ENCODE results near the gene PRCC.

The PRCC gene

DNA sequence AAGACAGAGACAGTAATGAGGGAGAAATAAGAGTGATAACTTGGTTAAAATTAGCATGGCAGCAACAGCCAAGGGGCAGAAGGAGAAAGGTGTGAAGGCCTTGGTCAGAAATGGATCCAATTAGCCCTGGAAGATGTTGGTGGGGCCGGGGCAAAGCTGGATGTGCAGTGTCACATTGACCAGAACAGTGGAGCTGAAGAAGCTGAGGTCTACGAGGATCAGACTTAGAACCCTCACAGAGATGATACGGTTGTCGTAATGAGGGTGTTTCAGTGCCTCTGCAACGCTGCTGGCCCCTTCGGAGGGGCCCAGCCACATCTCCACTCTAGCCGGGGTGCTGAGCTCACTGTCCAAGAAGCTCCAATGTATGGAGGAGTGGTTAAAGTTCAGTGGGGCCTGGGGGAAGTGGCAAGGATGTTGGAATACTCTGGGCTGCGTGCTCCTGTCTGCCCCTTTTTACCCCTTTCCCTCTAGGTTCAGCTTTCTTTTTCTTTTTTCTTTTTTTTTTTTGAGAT lies 35.1 kb downstream of the PRCC start:
- Histone ChIP-seq H3K36me3 (ENCODE audit: control insufficient read depth in 1 of 2, insufficient read depth in 2 of 2, low read length in 2 of 2) (peaks cover 23 to 36% of the 10 kb centered on the region in 2 donors), H3K9me3 (ENCODE audit: control insufficient read depth in 1 of 2, low read length in 2 of 2) (no peaks in the 10 kb centered on the region), H3K27me3 (ENCODE audit: low read depth, low read length) (no peaks in the 10 kb centered on the region), H3K27ac (ENCODE audit: low read length) (no peak overlapping the region), H3K4me1 (ENCODE audit: control insufficient read depth in 1 of 2, insufficient read depth in 2 of 2, low read length in 2 of 2) (peaks cover 6 to 27% of the 10 kb centered on the region in 2 donors), H3K4me3 (ENCODE audit: low read depth in 1 of 2, low read length in 2 of 2) (no peak overlapping the region)

DNA sequence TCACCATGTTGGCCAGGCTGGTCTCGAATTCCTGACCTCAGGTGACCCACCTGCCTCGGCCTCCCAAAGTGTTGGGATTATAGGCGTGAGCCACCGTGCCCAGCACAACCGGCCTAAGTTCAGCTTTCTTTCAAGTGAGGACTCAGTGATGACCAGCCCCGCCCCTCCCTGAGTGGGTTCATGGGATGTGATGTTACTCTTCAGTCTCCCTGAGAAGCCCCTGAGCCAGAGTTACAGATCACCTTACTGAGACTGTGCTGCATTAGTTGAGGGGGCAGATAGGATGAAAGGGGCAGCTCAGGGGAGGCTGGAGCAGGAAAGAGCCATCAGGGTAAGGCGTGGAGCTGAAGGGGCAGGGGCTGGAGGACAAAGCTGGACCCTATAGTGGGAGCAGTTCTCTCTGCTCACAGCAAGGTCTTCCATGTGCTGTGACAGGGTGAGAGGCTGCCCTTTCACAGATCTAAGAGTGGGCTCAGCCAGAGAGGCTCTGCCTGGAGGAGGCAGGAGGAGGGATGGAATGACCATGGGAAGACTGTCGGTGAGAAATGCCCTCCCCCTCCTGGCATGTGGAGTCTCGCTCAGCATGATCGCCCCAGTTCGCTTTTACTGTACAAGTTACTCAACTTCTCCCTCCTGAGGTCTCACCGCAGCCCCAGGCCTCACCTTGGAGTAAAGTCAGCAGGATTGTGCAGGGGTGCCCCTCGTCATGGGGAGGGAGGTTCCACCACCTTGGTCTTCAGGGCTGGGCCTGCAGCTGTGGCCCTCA lies 35.9 kb downstream of the PRCC start:
- no peaks in the 10 kb centered on the region for H3K9me3 ChIP-seq (ENCODE audit: control insufficient read depth in 1 of 2, low read length in 2 of 2)
- H3K36me3 ChIP-seq (ENCODE audit: control insufficient read depth in 1 of 2, insufficient read depth in 2 of 2, low read length in 2 of 2) = peaks cover 15 to 28% of the 10 kb centered on the region in 2 donors
- H3K27ac ChIP-seq (ENCODE audit: low read length) = no peak overlapping the region
- H3K4me1 ChIP-seq (ENCODE audit: control insufficient read depth in 1 of 2, insufficient read depth in 2 of 2, low read length in 2 of 2) = peaks cover 6 to 27% of the 10 kb centered on the region in 2 donors
- H3K27me3 ChIP-seq (ENCODE audit: low read depth, low read length) = no peaks in the 10 kb centered on the region
- no peak overlapping the region for H3K4me3 ChIP-seq (ENCODE audit: low read depth in 1 of 2, low read length in 2 of 2)

DNA sequence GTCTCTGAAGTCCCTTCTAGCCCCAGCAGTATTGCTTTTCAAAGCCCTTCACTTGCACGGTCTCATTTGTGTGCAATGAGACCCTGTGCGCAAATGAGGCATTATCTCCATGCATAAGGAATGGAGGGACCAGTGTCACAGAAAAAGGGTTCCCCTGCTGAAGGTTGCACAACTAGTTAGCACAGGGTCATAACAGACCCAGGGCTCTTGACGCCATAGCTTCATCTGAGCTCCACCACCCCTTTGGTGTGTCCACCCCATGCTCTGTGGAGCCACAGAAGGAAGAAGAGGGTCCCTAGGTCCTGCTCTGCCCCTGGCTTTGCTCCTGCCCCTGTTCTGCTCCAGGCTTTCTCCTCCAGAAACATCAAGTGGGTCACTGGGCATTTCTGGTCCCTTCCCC lies 36.7 kb downstream of the PRCC start:
- H3K9me3 ChIP-seq (ENCODE audit: control insufficient read depth in 1 of 2, low read length in 2 of 2) = no peaks in the 10 kb centered on the region
- peaks cover 6 to 27% of the 10 kb centered on the region in 2 donors for H3K4me1 ChIP-seq (ENCODE audit: control insufficient read depth in 1 of 2, insufficient read depth in 2 of 2, low read length in 2 of 2)
- no peaks in the 10 kb centered on the region for H3K27me3 ChIP-seq (ENCODE audit: low read depth, low read length)
- peaks cover 14 to 22% of the 10 kb centered on the region in 2 donors for H3K36me3 ChIP-seq (ENCODE audit: control insufficient read depth in 1 of 2, insufficient read depth in 2 of 2, low read length in 2 of 2)
- H3K27ac ChIP-seq (ENCODE audit: low read length) = no peak overlapping the region
- H3K4me3 ChIP-seq (ENCODE audit: low read depth in 1 of 2, low read length in 2 of 2) = no peak overlapping the region

DNA sequence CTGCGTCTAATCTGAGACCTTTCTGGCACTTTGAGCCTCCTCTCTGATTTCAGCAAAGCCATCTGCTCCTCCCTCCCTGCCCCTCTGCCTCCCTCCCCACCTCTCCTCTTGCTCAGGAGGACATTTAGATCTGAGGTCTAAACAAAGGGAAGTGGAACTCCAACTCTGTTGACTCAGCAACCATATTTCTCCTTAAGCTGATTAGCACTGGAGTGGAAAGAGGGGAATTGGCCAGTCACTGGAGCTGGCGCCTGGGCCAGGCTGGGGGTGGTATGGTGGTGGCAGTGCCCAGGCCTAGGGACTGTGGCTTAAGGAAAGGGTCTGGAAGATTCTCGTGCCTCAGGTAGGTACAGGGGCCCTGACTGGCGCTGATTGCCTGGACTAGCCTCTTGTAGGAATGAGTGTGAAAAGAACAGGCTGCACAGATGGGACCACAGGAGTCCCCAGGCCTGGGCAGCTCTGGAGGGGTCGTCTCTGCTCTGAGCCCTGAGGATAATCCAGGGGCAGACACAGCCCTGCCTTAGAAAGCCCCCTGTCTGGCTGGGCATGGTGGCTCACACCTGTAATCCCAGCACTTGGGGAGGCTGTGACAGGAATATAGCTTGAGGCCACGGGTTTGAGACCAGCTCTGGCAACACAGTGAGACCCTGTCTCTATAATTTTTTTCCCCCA lies 37.4 kb downstream of the PRCC start:
- no peaks in the 10 kb centered on the region for H3K27me3 ChIP-seq (ENCODE audit: low read depth, low read length)
- H3K9me3 ChIP-seq (ENCODE audit: control insufficient read depth in 1 of 2, low read length in 2 of 2) = no peaks in the 10 kb centered on the region
- no peak overlapping the region for H3K27ac ChIP-seq (ENCODE audit: low read length)
- H3K4me3 ChIP-seq (ENCODE audit: low read depth in 1 of 2, low read length in 2 of 2) = no peak overlapping the region
- peaks cover 14 to 18% of the 10 kb centered on the region in 2 donors for H3K36me3 ChIP-seq (ENCODE audit: control insufficient read depth in 1 of 2, insufficient read depth in 2 of 2, low read length in 2 of 2)
- H3K4me1 ChIP-seq (ENCODE audit: control insufficient read depth in 1 of 2, insufficient read depth in 2 of 2, low read length in 2 of 2) = peaks cover 6 to 27% of the 10 kb centered on the region in 2 donors

DNA sequence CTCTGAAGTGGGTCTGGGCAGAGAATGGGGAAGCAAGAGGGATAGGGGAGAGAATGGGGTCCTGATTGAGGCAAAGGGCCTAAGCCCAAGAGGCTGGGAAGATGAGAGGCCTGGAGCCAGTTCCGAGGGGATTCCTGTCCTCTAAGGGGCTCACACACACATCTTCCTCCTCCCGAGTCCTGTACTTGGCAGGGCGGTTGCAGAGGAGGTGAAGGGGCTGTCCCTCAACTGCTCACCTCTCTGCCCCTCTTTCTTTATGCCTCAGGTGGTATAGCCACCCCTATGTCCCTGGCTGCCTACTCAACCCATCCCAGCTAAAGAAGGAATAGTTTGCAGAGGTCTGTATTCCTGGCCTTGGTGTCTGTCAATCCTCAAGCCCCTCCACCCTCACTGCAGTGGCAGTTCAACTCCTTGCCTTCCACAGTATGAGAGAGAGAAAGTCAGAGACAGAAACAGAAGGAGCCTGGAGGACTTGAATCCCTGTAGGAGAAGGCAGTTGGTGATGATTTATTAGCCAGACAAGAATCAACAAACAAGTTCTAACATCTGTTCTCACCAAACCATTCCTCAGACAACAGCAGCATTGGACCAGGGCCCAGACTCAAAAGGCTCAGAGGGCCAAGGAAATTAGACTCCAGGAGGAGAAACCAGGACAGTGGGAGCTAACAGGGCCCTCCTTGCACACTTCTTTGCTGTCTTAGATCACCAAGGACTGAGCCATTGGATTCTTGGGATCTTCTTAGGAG lies 38.6 kb downstream of the PRCC start:
- H3K27me3 ChIP-seq (ENCODE audit: low read depth, low read length) = no peaks in the 10 kb centered on the region
- peaks cover 6 to 22% of the 10 kb centered on the region in 2 donors for H3K4me1 ChIP-seq (ENCODE audit: control insufficient read depth in 1 of 2, insufficient read depth in 2 of 2, low read length in 2 of 2)
- H3K36me3 ChIP-seq (ENCODE audit: control insufficient read depth in 1 of 2, insufficient read depth in 2 of 2, low read length in 2 of 2) = peaks cover 5% of the 10 kb centered on the region in 2 donors
- H3K9me3 ChIP-seq (ENCODE audit: control insufficient read depth in 1 of 2, low read length in 2 of 2) = no peaks in the 10 kb centered on the region
- no peak overlapping the region for H3K27ac ChIP-seq (ENCODE audit: low read length)
- no peak overlapping the region for H3K4me3 ChIP-seq (ENCODE audit: low read depth in 1 of 2, low read length in 2 of 2)

DNA sequence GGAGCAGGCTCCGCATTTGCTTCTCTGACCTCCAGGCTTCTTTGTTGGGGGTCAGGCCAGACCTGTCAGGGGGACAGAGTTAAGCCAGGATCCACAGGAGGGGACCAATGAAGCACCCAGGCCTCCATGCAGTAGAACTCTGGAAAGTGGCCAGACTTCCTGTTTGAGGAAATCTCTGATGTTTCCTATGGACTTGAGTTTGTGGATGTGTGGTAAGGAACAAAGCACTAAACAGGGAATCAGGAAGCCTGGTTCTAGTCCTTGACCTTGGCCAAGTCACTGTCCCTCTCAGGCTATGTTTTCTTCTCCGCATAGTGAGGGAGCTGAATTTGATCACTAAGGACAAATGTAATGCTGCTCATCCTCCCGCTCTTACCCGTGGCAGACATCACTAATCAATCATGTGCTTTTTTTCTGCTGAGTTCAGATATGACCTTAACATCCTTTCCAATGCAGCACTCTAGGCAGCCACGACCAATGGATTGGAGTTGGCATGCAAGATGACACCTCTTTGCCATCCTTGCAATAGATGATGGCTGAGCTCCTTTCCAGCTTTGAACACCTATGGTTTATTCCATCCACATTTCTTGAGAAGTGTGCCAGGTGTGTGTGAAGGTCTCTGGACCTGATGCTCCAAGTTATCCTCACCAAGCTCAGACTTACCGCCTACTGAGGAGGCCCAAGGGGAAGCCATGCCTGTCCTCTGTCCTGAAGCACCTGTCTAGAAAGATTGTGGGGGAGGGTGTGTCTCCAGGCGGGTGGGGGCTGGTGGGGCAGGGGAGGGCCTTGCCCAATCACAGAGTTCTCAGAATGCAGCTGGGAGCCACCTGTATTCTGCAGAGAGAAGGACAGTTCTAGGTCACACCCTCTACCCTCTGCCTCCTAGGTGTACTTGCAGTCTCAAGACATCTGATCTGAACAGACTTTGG lies 39.4 kb downstream of the PRCC start:
- no peak overlapping the region for H3K27ac ChIP-seq (ENCODE audit: low read length)
- no peaks in the 10 kb centered on the region for H3K9me3 ChIP-seq (ENCODE audit: control insufficient read depth in 1 of 2, low read length in 2 of 2)
- no peaks in the 10 kb centered on the region for H3K36me3 ChIP-seq (ENCODE audit: control insufficient read depth in 1 of 2, insufficient read depth in 2 of 2, low read length in 2 of 2)
- H3K27me3 ChIP-seq (ENCODE audit: low read depth, low read length) = no peaks in the 10 kb centered on the region
- peaks cover 6 to 22% of the 10 kb centered on the region in 2 donors for H3K4me1 ChIP-seq (ENCODE audit: control insufficient read depth in 1 of 2, insufficient read depth in 2 of 2, low read length in 2 of 2)
- H3K4me3 ChIP-seq (ENCODE audit: low read depth in 1 of 2, low read length in 2 of 2) = no peak overlapping the region

DNA sequence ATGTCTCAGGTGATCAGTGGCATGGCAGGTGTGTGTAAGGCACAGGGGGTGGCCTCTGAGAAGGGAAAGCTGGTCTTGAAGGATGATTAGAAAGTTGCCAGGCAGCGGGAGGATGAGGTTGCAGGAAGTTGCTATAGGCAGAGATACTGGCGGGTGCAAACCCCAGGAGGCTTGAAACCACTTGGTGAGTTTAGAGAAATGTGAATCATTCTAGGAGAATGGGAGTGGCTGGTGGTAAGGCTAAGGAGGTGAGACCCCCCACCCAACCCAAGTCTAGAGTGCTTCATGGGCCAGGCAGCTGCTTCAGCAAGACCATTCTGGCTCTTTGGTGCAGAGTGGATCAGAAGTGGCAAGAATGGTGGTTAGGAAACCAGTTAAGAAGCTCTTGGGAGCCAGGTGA lies 40.3 kb downstream of the PRCC start:
- peaks cover 6 to 23% of the 10 kb centered on the region in 2 donors for H3K4me1 ChIP-seq (ENCODE audit: control insufficient read depth in 1 of 2, insufficient read depth in 2 of 2, low read length in 2 of 2)
- no peaks in the 10 kb centered on the region for H3K27me3 ChIP-seq (ENCODE audit: low read depth, low read length)
- H3K4me3 ChIP-seq (ENCODE audit: low read depth in 1 of 2, low read length in 2 of 2) = no peak overlapping the region
- no peak overlapping the region for H3K27ac ChIP-seq (ENCODE audit: low read length)
- no peaks in the 10 kb centered on the region for H3K36me3 ChIP-seq (ENCODE audit: control insufficient read depth in 1 of 2, insufficient read depth in 2 of 2, low read length in 2 of 2)
- H3K9me3 ChIP-seq (ENCODE audit: control insufficient read depth in 1 of 2, low read length in 2 of 2) = no peaks in the 10 kb centered on the region

DNA sequence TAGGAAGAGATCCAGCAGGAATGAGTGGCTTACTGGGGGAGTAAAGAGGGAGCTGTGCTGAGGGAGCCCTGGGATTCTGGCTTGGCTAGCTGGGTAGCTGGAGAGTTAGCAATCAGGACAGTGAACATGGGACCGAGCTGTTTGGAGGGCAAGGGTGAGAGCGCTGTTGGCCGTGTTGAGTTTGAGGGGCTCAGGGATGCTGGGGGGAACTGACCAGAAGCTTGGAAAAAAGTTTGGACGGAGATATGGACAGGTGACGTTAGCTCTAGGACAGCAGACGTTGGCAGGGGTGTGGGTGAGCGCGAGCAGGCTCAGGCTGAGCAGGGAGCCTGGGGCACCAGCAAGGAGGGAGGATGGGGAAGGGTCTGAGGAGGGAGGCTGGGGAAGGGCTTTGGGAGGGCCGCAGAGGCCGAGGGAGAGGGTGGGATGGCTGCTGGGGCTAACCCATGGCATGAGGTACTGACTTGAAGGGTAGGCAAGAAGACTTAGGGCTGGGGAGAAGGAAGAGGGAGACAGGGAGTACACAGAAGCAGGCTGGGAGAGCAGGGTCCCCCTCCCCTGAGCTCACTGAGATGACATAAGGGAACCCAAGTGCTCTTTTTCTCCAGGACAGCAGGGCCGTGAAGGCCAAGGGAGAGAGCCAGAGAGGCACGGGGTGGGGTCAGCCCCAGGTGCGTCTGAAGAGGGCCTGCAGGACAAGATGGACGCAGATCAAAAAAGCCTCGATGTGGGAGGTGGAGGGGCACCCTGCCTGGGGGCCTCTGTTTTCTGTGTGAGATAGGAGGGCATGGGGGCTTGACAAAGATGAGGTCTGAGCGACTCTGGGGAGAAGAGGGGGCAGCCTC lies 41.1 kb downstream of the PRCC start:
- Histone ChIP-seq H3K36me3 (ENCODE audit: control insufficient read depth in 1 of 2, insufficient read depth in 2 of 2, low read length in 2 of 2) (no peaks in the 10 kb centered on the region), H3K4me1 (ENCODE audit: control insufficient read depth in 1 of 2, insufficient read depth in 2 of 2, low read length in 2 of 2) (peaks cover 6 to 30% of the 10 kb centered on the region in 2 donors), H3K4me3 (ENCODE audit: low read depth in 1 of 2, low read length in 2 of 2) (no peak overlapping the region), H3K9me3 (ENCODE audit: control insufficient read depth in 1 of 2, low read length in 2 of 2) (no peaks in the 10 kb centered on the region), H3K27ac (ENCODE audit: low read length) (no peak overlapping the region), H3K27me3 (ENCODE audit: low read depth, low read length) (no peaks in the 10 kb centered on the region)

DNA sequence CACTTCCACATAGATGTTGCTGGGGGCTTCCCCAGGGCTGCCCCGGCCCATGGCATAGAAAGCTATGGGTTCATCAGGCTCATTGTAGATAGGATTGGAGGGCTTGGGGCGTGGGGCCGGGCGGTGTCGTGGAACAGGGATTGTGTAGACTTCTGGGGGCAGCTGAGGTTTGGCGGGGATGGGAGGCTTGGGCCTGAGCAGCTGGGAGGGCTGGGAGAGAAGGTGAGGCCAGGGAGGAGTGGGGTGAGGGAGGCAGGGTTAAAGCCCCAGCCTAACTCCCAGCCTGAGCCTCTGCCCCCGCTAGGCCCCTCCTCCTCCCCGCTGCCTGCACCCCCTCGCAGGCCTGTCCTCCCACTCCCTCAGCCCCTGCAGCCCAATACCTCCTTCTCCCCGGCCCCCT lies 41.9 kb downstream of the PRCC start:
- no peak overlapping the region for H3K27ac ChIP-seq (ENCODE audit: low read length)

More for the DNA sequence above, 41.9 kb downstream of the PRCC start:
- Histone ChIP-seq H3K4me1 (ENCODE audit: control insufficient read depth in 1 of 2, insufficient read depth in 2 of 2, low read length in 2 of 2) (peaks cover 6 to 34% of the 10 kb centered on the region in 2 donors), H3K36me3 (ENCODE audit: control insufficient read depth in 1 of 2, insufficient read depth in 2 of 2, low read length in 2 of 2) (no peaks in the 10 kb centered on the region), H3K27me3 (ENCODE audit: low read depth, low read length) (no peaks in the 10 kb centered on the region), H3K9me3 (ENCODE audit: control insufficient read depth in 1 of 2, low read length in 2 of 2) (no peaks in the 10 kb centered on the region), H3K4me3 (ENCODE audit: low read depth in 1 of 2, low read length in 2 of 2) (no peak overlapping the region)
